Heart left ventricle (tissue), 13 donors: ENCODE measurements around the gene THOC7.
A peak's percentile ranks its signal among the peaks of the same experiment; 100 is the strongest.

Experiments
- CTCF ChIP-seq, 12 donors: fragments of 200-600 bp; sonication (generic) in 4 of 12; IDR thresholded peaks; one replicate each; pipeline versions ENCODE4 v1.5.0 to v1.8.0; 2018 to 2022; ENCODE audit warnings: antibody characterized with exemption in 12 of 12, mild to moderate bottlenecking in 5 of 12
- POLR2A ChIP-seq, 2 donors: fragments of 450-650 bp; IDR thresholded peaks; one replicate each; pipeline ENCODE4 v1.6.1; 2017; ENCODE audit warnings: antibody characterized with exemption in 2 of 2, mild to moderate bottlenecking in 2 of 2, moderate library complexity in 2 of 2
- donor health status: ischemic (EF 13 %, LVEDD 7.1; RV severe dilation, severe dysfunction).
- donor health status: DM: no; HTN: yes; CAD: no.
- donor health status: DM: no; HTN: no; CAD: no.
- donor health status: ischemic (EF 25% LVEDD 6.9; RV normal size, moderate dysfunction).
- donor health status: ischemic (EF 25% LVEDD 5.7; RV mildly dilated, moderate dysfunction).
- donor health status: ischemic (EF 35%, LVEDD 5.7; RV mildly dilated, moderate dysfunction).
- donor health status: nonischemic (EF 11% LVEDD 7.7; RV severe dilation, severe dysfunction).
- donor health status: DM: yes; HTN: yes; CAD: no.
- donor health status: PGD.
- donor health status: ischemic (EF 29% LVEDD 5.4; RV normal size, mild dysfunction).
- donor health status: nonischemic (EF 23%, LVEDD 6.1; RV moderate dilation, normal function).

DNA sequence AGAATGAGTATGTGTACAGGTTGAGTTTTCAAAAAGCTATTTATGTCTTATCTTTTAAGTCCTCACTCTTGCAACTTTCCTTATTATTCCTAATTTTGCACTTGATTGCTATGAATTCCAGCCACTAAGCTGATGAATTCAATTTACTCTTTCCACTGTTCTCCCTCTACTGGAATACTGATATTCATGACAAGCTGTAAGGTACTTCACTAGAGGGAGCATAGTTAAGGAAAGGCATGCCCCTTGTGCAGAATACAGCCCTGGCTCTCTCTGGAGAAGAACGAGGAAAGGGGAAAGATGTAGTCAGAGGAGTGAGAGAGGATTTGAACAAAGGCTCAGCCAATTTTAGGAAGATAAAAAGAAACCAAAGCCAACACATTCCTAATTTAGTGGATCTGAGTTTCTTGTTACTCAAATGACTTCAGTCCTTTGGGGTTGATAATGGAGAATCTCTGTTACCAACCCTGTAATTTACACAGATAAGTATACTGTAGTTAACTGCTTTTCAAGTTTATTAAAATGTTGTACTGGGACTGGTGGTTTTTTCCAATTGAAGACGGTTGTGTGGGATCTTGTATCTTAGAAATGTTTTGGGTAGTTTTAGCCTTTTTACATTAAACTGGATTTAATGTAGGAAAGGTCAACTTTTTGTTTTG is 44.6 kb upstream of the THOC7 start:
- peak in 7 of 12 donors; percentile 7 to 52 (median 29) for TF ChIP-seq CTCF (IDR thresholded peaks at IDR 0.05)
- TF ChIP-seq POLR2A (IDR thresholded peaks at IDR 0.05), result no peak
